GM23338 (cell line): Measurements from ENCODE around the gene AHSP. TPM values are rescaled to one million over a fixed set of nuclear protein-coding genes. Genes with fewer than 3 reads are reported as not detected.
"Not testable (repeated sequence)": the region's sequence is repeated elsewhere in the genome, so short reads cannot be mapped to it uniquely, and the experiment has no call there.

Source experiments
- ATAC-seq: fragments of 200-7000 bp; cut with Tn5 transposase; 3 replicates; pipeline ENCODE4 v1.9.1; 2020
- DNase-seq: peaks from one replicate; pipeline ENCODE4 v3.0.0-alpha.2; 2015; ENCODE audit warnings: low spot score
- H2AFZ ChIP-seq: fragments of 200-600 bp; sonication (generic); 2 replicates; pipeline ENCODE4 v1.8.0; 2016; ENCODE audit warnings: antibody characterized with exemption, mild to moderate bottlenecking, moderate library complexity
- H3F3A ChIP-seq: fragments of 200-600 bp; sonication (generic); replicated peaks from 2 replicates; pipeline ENCODE4 v1.8.0; 2017; ENCODE audit warnings: antibody characterized with exemption, mixed run types, low read depth
- H3K27ac ChIP-seq: fragments of 200-600 bp; sonication (generic); 2 replicates; pipeline ENCODE4 v1.6.1; 2016; ENCODE audit warnings: low read depth
- H3K27me3 ChIP-seq: fragments of 200-600 bp; sonication (generic); 2 replicates; pipeline ENCODE4 v1.8.0; 2016; ENCODE audit warnings: mild to moderate bottlenecking, mixed run types, moderate library complexity; ENCODE audit not compliant: insufficient read depth
- H3K36me3 ChIP-seq: fragments of 200-600 bp; sonication (generic); 2 replicates; pipeline ENCODE4 v1.8.0; 2016; ENCODE audit warnings: mild to moderate bottlenecking; ENCODE audit not compliant: insufficient read depth
- H3K4me1 ChIP-seq: fragments of 200-600 bp; sonication (generic); 2 replicates; pipeline ENCODE4 v1.8.0; 2016; ENCODE audit warnings: mild to moderate bottlenecking, moderate library complexity; ENCODE audit not compliant: insufficient read depth
- H3K4me2 ChIP-seq: fragments of 200-600 bp; sonication (generic); 2 replicates; pipeline ENCODE4 v1.7.1; 2017; ENCODE audit warnings: mixed run types
- H3K4me3 ChIP-seq: fragments of 200-600 bp; sonication (generic); 2 replicates; pipeline ENCODE4 v1.6.1; 2016; ENCODE audit warnings: mixed run types
- H3K79me2 ChIP-seq: fragments of 200-600 bp; sonication (generic); replicated peaks from 2 replicates; pipeline ENCODE4 v1.8.0; 2017; ENCODE audit warnings: mild to moderate bottlenecking; ENCODE audit not compliant: insufficient read depth
- H3K9me2 ChIP-seq: fragments of 200-600 bp; sonication (generic); 2 replicates; pipeline ENCODE4 v1.8.0; 2017; ENCODE audit not compliant: insufficient read depth
- H4K20me1 ChIP-seq: fragments of 200-600 bp; sonication (generic); replicated peaks from 2 replicates; pipeline ENCODE4 v1.8.0; 2017; ENCODE audit warnings: mild to moderate bottlenecking; ENCODE audit not compliant: insufficient read depth
- H3K27ac Mint-ChIP-seq: 2 replicates; pipeline ENCODE4 v1.8.0; 2020; ENCODE audit warnings: inconsistent platforms, mild to moderate bottlenecking, moderate library complexity, mixed read lengths
- H3K27me3 Mint-ChIP-seq: 3 replicates; pipeline ENCODE4 v1.8.0; 2022; ENCODE audit warnings: low read depth, mild to moderate bottlenecking, moderate library complexity, mixed read lengths, inconsistent platforms; ENCODE audit not compliant: insufficient read depth, poor library complexity
- H3K36me3 Mint-ChIP-seq: 3 replicates; pipeline ENCODE4 v1.8.0; 2021; ENCODE audit warnings: low read depth, mild to moderate bottlenecking, inconsistent platforms, moderate library complexity, mixed read lengths
- H3K4me1 Mint-ChIP-seq: 3 replicates; pipeline ENCODE4 v1.8.0; 2020; ENCODE audit warnings: mild to moderate bottlenecking, inconsistent platforms, mixed read lengths
- H3K4me3 Mint-ChIP-seq: 3 replicates; pipeline ENCODE4 v1.8.0; 2021; ENCODE audit warnings: moderate library complexity, mild to moderate bottlenecking, inconsistent platforms, mixed read lengths
- H3K9me3 Mint-ChIP-seq: 3 replicates; pipeline ENCODE4 v1.8.0; 2020; ENCODE audit warnings: moderate library complexity, mild to moderate bottlenecking, inconsistent platforms, mixed read lengths
- POLR2AphosphoS5 ChIP-seq: IDR thresholded peaks from 2 replicates; pipeline ENCODE4 v1.6.1; 2016; ENCODE audit warnings: antibody characterized with exemption, low read depth
- ZNF114 ChIP-seq: fragments of 250-450 bp; sonication (Bioruptor Pico); IDR thresholded peaks from 2 replicates; pipeline ENCODE4 v1.5.0; 2020; ENCODE audit warnings: mild to moderate bottlenecking, moderate library complexity
- ZNF462 ChIP-seq: fragments of 250-450 bp; sonication (Bioruptor Pico); IDR thresholded peaks from 2 replicates; pipeline ENCODE4 v1.5.0; 2020; ENCODE audit warnings: mild to moderate bottlenecking, moderate library complexity
- polyA plus RNA-seq: library from polyadenylated mRNA; unstranded; fragments of >200 nt; fragmentation: Nextera tagmentation; extraction: Ambion mirVana; gene quantifications from 2 replicates; pipeline ENCODE4 v1.2.1, GENCODE V29; 2016
- total RNA-seq: library from RNA; depleted of rRNA; stranded (reverse); fragments of >200 nt; shearing (Covaris generic); gene quantifications from 2 replicates; pipeline ENCODE4 v1.2.3, GENCODE V29; 2014
- TF ChIP-seq, protein P1 (sequence below), 2 experiments: fragments of 200-600 bp in 1 of 2; sonication (generic) in 1 of 2; conservative IDR thresholded peaks; 2 replicates each; pipeline versions ENCODE4 v1.5.1 to v1.6.1; 2016 to 2017; ENCODE audit warnings: antibody characterized with exemption in 2 of 2, low read depth in 2 of 2, mild to moderate bottlenecking in 2 of 2, moderate library complexity in 1 of 2

Gene AHSP
- total and polyA plus RNA-seq, 2 experiments from 2014 or later, result 2.1 TPM; not detected in 1

DNA sequence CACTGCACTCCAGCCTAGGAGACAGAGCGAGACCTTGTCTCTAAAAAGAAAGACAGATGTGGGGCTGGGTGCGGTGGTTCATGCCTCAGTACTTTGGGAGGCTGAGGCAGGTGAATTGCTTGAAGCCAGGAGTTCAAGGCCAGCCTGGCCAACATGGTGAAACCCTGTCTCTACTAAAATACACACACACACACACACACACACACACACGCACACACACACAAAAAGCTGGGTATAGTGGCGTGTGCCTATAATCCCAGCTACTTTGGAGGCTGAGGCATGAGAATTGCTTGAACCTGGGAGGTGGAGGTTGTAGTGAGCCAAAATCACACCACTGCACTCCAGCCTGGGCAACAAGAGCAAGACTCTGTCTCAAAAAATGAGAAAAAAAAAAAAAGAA lies 43.7 kb upstream of the AHSP start:
- not testable (repeated sequence) for H3K4me3 Mint-ChIP-seq, H3K4me2 ChIP-seq, H3K79me2 ChIP-seq, H2AFZ ChIP-seq, H4K20me1 ChIP-seq, H3K27ac ChIP-seq, H3K4me1 ChIP-seq, H3K36me3 ChIP-seq, H3K9me2 ChIP-seq, H3K27ac Mint-ChIP-seq, ATAC-seq, H3K9me3 Mint-ChIP-seq, H3K4me3 ChIP-seq, H3F3A ChIP-seq, DNase-seq, H3K36me3 Mint-ChIP-seq
- peaks cover 12% of the 10 kb centered on the region; the same call in 2 of the 3 replicates for H3K4me1 Mint-ChIP-seq
- H3K27me3 ChIP-seq, result peaks cover 76% of the 10 kb centered on the region
- peaks cover 56% of the 10 kb centered on the region for H3K27me3 Mint-ChIP-seq

DNA sequence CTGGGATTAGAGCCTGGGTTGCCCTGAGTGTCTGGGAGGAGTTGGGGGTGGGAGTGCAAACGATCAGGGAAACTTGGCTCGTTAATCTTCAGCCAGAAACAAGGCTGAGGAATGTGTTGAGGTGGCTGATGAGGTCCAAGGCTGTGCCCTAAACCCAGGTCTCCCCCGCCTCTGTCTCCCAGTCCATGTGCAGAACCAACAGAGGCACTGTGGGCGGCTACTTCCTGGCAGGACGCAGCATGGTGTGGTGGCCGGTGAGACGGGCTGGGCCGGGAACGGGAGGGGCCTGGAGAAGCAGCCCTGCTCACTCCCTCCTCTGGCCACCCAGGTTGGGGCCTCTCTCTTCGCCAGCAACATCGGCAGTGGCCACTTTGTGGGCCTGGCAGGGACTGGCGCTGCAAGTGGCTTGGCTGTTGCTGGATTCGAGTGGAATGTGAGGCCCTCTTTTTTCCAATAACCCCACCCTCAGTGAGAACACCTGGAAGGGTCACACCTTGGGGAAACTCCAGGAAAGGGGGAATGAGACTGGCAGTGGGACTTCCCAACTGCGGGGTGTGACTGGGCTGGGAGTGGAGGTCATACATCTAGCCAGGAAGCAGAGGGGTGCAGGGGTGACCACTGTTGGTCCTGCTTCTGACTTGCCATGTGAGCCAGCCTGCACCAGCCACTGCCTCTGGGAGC lies 43.1 kb upstream of the AHSP start:
- peak; percentile 15 for ATAC-seq
- Mint-ChIP-seq H3K4me1 (peaks cover 15% of the 10 kb centered on the region; the same call in 2 of the 3 replicates), H3K27ac (no peak overlapping the region), H3K4me3 (no peak overlapping the region; the same call in 2 of the 3 replicates), H3K9me3 (no peaks in the 10 kb centered on the region), H3K36me3 (peaks cover 3% of the 10 kb centered on the region; the same call in 2 of the 3 replicates), H3K27me3 (peaks cover 61% of the 10 kb centered on the region)
- H3K4me2 ChIP-seq, result no peak overlapping the region
- no peaks in the 10 kb centered on the region for H3K9me2 ChIP-seq
- H3F3A ChIP-seq, result no peaks in the 10 kb centered on the region
- H3K27ac ChIP-seq, result no peak overlapping the region
- no peaks in the 10 kb centered on the region for H3K36me3 ChIP-seq
- no peak overlapping the region for H2AFZ ChIP-seq
- peak; percentile 65 for DNase-seq
- TF ChIP-seq, protein P1, sequence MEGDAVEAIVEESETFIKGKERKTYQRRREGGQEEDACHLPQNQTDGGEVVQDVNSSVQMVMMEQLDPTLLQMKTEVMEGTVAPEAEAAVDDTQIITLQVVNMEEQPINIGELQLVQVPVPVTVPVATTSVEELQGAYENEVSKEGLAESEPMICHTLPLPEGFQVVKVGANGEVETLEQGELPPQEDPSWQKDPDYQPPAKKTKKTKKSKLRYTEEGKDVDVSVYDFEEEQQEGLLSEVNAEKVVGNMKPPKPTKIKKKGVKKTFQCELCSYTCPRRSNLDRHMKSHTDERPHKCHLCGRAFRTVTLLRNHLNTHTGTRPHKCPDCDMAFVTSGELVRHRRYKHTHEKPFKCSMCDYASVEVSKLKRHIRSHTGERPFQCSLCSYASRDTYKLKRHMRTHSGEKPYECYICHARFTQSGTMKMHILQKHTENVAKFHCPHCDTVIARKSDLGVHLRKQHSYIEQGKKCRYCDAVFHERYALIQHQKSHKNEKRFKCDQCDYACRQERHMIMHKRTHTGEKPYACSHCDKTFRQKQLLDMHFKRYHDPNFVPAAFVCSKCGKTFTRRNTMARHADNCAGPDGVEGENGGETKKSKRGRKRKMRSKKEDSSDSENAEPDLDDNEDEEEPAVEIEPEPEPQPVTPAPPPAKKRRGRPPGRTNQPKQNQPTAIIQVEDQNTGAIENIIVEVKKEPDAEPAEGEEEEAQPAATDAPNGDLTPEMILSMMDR (conservative IDR thresholded peaks at IDR 0.05; ENCODE audit: low read depth in 2 of 2), result 0 out of 4 replicates have a peak, but pooled peaks of 1 of the 2 experiments have one; percentile 5
- no peak for TF ChIP-seq ZNF462 (CRISPR knock-in tag)
- TF ChIP-seq ZNF114, result no peak
- no peak for TF ChIP-seq POLR2AphosphoS5
- H3K27me3 ChIP-seq, result peaks cover 77% of the 10 kb centered on the region
- no peaks in the 10 kb centered on the region for H4K20me1 ChIP-seq
- H3K79me2 ChIP-seq, result no peaks in the 10 kb centered on the region
- H3K4me1 ChIP-seq, result no peaks in the 10 kb centered on the region; the same call in 1 of the 2 replicates
- no peak overlapping the region for H3K4me3 ChIP-seq
